Naive thymus-derived CD4-positive, alpha-beta T cell (primary cell): Measurements from ENCODE around the gene DAB2IP. TPM values are rescaled to one million over a fixed set of nuclear protein-coding genes. Genes with fewer than 3 reads are reported as not detected.

Experiments
- ATAC-seq: fragments of 150-1000 bp; cut with Tn5 transposase; 2 replicates; pipeline ENCODE4 v1.10.0; 2021; ENCODE audit warnings: mild to moderate bottlenecking, moderate library complexity
- CTCF ChIA-PET: fragments of 350-600 bp; sonication (Branson Sonifier 250); formaldehyde crosslinking; loops from one replicate; lab custom pipeline; 2021; ENCODE audit warnings: antibody characterized with exemption; lab: Charles Lee
- POLR2A ChIA-PET: fragments of 350-600 bp; sonication (Branson Sonifier 250); formaldehyde crosslinking; loops from one replicate; lab custom pipeline; 2021; ENCODE audit warnings: antibody characterized with exemption, inconsistent platforms; lab: Charles Lee
- DNase-seq, 9 donors: peaks; one replicate each; pipeline versions ENCODE4 v3.0.0 to v3.0.0-alpha.2; 2020 to 2022; ENCODE audit warnings: mixed read lengths in 1 of 9
- H3K27ac ChIP-seq: one replicate; pipeline ENCODE4 v1.7.0; 2013; ENCODE audit warnings: mild to moderate bottlenecking, low read depth, low read length, moderate library complexity
- H3K27me3 ChIP-seq, 2 donors: one replicate each; pipeline ENCODE4 v1.7.0; 2013; ENCODE audit warnings: low read length in 2 of 2, mild to moderate bottlenecking in 2 of 2, moderate library complexity in 2 of 2; ENCODE audit not compliant: control insufficient read depth in 2 of 2, insufficient read depth in 2 of 2
- H3K36me3 ChIP-seq, 3 experiments: 1 replicate in 2 of 3; 2 replicates in 1 of 3; pipeline ENCODE4 v1.7.0; 2013; ENCODE audit warnings: low read length in 3 of 3, mild to moderate bottlenecking in 3 of 3, moderate library complexity in 1 of 3; ENCODE audit not compliant: insufficient read depth in 3 of 3, control insufficient read depth in 2 of 3
- H3K4me1 ChIP-seq, 2 donors: one replicate each; pipeline ENCODE4 v1.7.0; 2013; ENCODE audit warnings: low read length in 2 of 2, mild to moderate bottlenecking in 2 of 2, moderate library complexity in 1 of 2; ENCODE audit not compliant: control insufficient read depth in 2 of 2, insufficient read depth in 2 of 2
- H3K4me3 ChIP-seq: 2 replicates; pipeline ENCODE4 v1.7.0; 2013; ENCODE audit warnings: mild to moderate bottlenecking, low read length
- H3K9me3 ChIP-seq, 3 experiments: 1 replicate in 2 of 3; 2 replicates in 1 of 3; pipeline ENCODE4 v1.7.0; 2013; ENCODE audit warnings: low read length in 3 of 3; ENCODE audit not compliant: control insufficient read depth in 2 of 3
- H3K27ac Mint-ChIP-seq, 9 donors: one replicate each; pipeline ENCODE4 v1.8.0; 2020 to 2022; ENCODE audit warnings: mixed read lengths in 9 of 9, mild to moderate bottlenecking in 8 of 9, moderate library complexity in 5 of 9, inconsistent platforms in 2 of 9
- H3K27me3 Mint-ChIP-seq, 5 donors: one replicate each; pipeline ENCODE4 v1.8.0; 2021 to 2022; ENCODE audit warnings: mixed read lengths in 5 of 5, mild to moderate bottlenecking in 1 of 5
- H3K36me3 Mint-ChIP-seq, 5 donors: one replicate each; pipeline ENCODE4 v1.8.0; 2020 to 2022; ENCODE audit warnings: mixed read lengths in 5 of 5, mild to moderate bottlenecking in 3 of 5, inconsistent platforms in 1 of 5
- H3K4me1 Mint-ChIP-seq, 7 donors: one replicate each; pipeline ENCODE4 v1.8.0; 2020 to 2022; ENCODE audit warnings: mixed read lengths in 7 of 7, mild to moderate bottlenecking in 3 of 7, inconsistent platforms in 1 of 7
- H3K4me3 Mint-ChIP-seq, 10 donors: one replicate each; pipeline ENCODE4 v1.8.0; 2020 to 2022; ENCODE audit warnings: mild to moderate bottlenecking in 10 of 10, mixed read lengths in 10 of 10, moderate library complexity in 6 of 10, inconsistent platforms in 2 of 10
- H3K9me3 Mint-ChIP-seq, 11 donors: one replicate each; pipeline ENCODE4 v1.8.0; 2020 to 2022; ENCODE audit warnings: mixed read lengths in 11 of 11, mild to moderate bottlenecking in 4 of 11, inconsistent platforms in 1 of 11, moderate library complexity in 1 of 11
- intact Hi-C, 2 donors: fragments of 100-400 bp; cut with micrococcal nuclease; formaldehyde crosslinking; loops; one replicate each; pipeline ENCODE4 v1.15.1; 2023
- polyA plus RNA-seq, 2 donors: library from polyadenylated mRNA; unstranded; fragments of 300-500 nt; fragmentation: Illumina TruSeq; gene quantifications; one replicate each; pipeline ENCODE4 v1.2.3, GENCODE V29; 2021
- total RNA-seq, 6 experiments: library from RNA in 5 of 6; stranded (reverse) in 5 of 6; gene quantifications; 1 replicate in 5 of 6; 2 replicates in 1 of 6; pipeline ENCODE4 v1.2.3 and lab custom pipeline; 2021 to 2026

DAB2IP gene
- total and polyA plus RNA-seq, 7 experiments from 2014 or later = 0.15 TPM; not detected in 6

GRCh38 chr9:121776001-121776738 is 124.7 kb downstream of the DAB2IP start:
- H3K27ac Mint-ChIP-seq = no peak overlapping the region

DNA sequence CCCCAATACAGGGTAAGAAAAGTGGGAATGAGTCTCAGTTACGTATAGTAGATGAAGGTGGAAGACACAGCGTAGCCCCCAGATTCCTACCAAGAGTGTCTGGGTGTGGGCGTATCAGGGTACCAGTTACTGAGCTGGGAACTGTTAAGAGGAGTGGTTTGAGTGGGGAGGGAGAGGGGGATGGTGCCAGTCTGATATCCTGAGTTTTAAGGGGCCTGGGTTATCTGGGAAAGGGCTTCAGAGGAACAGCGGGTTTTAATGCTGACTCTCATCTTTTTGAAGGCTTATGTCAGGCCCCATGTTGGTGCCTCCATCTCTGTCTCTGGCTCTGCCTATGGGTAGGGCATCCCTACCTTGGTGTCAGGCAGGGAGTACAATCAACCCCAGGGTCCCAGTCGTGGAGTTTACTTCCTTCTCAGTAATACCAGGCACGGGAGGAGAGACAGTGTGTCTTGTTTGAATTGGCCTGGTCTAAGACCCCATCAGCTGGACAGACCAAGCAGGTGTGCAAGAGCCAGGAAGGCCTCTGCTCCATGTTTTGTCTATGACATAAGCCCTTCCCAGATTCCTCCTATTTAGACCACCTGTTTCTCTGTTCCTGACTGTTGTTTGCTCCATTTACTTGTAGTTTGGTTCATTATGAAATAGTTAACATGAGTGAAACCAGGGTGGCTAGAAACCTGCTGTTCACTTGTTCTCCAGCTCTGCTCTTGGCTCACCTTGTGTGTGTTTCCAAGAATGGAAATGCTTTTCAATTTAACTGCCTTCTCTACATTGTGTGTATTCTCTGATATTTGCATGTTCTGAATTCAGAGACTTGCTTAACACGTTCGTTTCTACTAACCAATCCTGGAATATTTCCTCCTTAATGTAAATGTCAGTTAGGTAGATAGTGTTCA is 125.6 kb downstream of the DAB2IP start:
- no peaks in the 10 kb centered on the region for H3K36me3 ChIP-seq
- intact Hi-C loops = no loop called here
- Mint-ChIP-seq H3K4me1 (no peaks in the 10 kb centered on the region), H3K4me3 (no peak overlapping the region), H3K36me3 (no peaks in the 10 kb centered on the region), H3K27ac (no peak overlapping the region), H3K9me3 (peaks cover 0 to 13% (median 3%) of the 10 kb centered on the region in 11 donors), H3K27me3 (peaks cover 0 to 7% (median 0%) of the 10 kb centered on the region in 5 donors)
- no peaks in the 10 kb centered on the region for H3K27me3 ChIP-seq
- DNase-seq (no peak), ATAC-seq (no peak)
- H3K4me1 ChIP-seq = no peaks in the 10 kb centered on the region
- no peak overlapping the region for H3K4me3 ChIP-seq
- CTCF ChIA-PET = no interaction called here
- H3K27ac ChIP-seq = no peak overlapping the region
- H3K9me3 ChIP-seq = no peaks in the 10 kb centered on the region
- POLR2A ChIA-PET = no interaction called here

More at GRCh38 chr9:121776001-121776738, 124.7 kb downstream of the DAB2IP start:
- no peak overlapping the region for H3K27ac ChIP-seq
- H3K4me3 ChIP-seq = no peak overlapping the region
- intact Hi-C loops = no loop called here
- no peaks in the 10 kb centered on the region for H3K36me3 Mint-ChIP-seq
- no peak overlapping the region for H3K4me3 Mint-ChIP-seq
- H3K9me3 Mint-ChIP-seq = peaks cover 0 to 13% (median 3%) of the 10 kb centered on the region in 11 donors
- no peaks in the 10 kb centered on the region for H3K9me3 ChIP-seq
- CTCF ChIA-PET = no interaction called here
- H3K4me1 Mint-ChIP-seq = no peaks in the 10 kb centered on the region
- H3K27me3 Mint-ChIP-seq = peaks cover 0 to 7% (median 0%) of the 10 kb centered on the region in 5 donors
- ATAC-seq = no peak
- H3K4me1 ChIP-seq = no peaks in the 10 kb centered on the region
- H3K27me3 ChIP-seq = no peaks in the 10 kb centered on the region
- POLR2A ChIA-PET = no interaction called here
- H3K36me3 ChIP-seq = no peaks in the 10 kb centered on the region
- no peak for DNase-seq

DNA sequence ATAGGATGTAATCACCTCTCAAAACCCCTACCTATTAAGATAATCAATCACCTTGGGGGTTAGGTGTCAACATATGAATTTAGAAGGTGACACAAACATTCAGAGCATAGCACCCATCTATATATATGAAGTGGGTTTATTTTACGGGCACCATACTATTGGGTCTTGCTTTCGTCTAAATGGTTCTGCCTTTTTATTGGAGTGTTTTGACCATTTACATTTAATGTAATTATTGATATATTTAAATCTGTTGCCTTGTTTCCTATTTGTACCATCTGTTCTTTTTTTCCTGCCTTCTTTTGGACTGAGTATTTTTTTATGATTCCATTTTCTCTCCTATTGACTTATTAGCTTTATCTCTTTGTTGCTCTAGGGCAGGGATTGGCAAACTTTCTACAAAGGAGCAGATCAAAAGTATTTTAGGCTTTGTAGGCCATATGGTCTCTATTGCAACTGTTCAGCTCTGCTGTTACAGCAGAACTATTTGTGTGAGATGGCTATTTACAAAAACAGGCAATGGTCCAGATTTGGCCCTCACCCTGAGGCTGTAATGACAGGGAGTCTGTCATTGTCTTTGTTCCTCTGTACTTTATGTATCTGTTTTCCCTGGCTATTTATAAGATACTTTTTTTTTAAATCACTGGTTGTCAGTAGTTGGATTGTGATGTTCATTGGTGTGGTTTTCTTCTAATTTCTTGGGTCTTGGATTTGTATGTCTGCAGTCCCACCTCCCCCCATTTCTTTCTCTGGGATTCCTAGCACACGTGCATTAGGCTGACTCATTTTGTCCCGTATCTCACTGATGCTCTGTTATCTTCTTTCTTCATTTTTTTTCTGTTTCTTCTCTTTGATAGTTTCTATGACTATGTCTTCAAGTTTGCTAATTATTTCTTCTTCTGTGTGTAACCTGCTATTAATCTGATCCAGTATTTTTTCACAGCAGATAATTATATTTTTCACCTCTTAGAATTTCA is 127.1 kb downstream of the DAB2IP start:
- Histone ChIP-seq H3K9me3 (no peaks in the 10 kb centered on the region), H3K4me1 (no peaks in the 10 kb centered on the region), H3K36me3 (no peaks in the 10 kb centered on the region), H3K27me3 (no peaks in the 10 kb centered on the region), H3K27ac (no peak overlapping the region), H3K4me3 (no peak overlapping the region)
- ATAC-seq (no peak), DNase-seq (no peak)
- H3K4me3 Mint-ChIP-seq = no peak overlapping the region
- CTCF ChIA-PET = no interaction called here
- intact Hi-C loops = no loop called here
- H3K4me1 Mint-ChIP-seq = peaks cover 0 to 8% (median 1%) of the 10 kb centered on the region in 7 donors
- peaks cover 0 to 13% (median 3%) of the 10 kb centered on the region in 11 donors for H3K9me3 Mint-ChIP-seq
- H3K27me3 Mint-ChIP-seq = peaks cover 0 to 7% (median 0%) of the 10 kb centered on the region in 5 donors
- POLR2A ChIA-PET = no interaction called here
- H3K27ac Mint-ChIP-seq = no peak overlapping the region
- H3K36me3 Mint-ChIP-seq = no peaks in the 10 kb centered on the region

GRCh38 chr9:121779381-121780117 is 128.1 kb downstream of the DAB2IP start:
- Mint-ChIP-seq H3K27me3 (peaks cover 0 to 7% (median 0%) of the 10 kb centered on the region in 5 donors), H3K4me1 (peaks cover 0 to 17% (median 9%) of the 10 kb centered on the region in 7 donors), H3K36me3 (no peaks in the 10 kb centered on the region), H3K9me3 (peaks cover 0 to 13% (median 3%) of the 10 kb centered on the region in 11 donors), H3K27ac (no peak overlapping the region), H3K4me3 (no peak overlapping the region)
- intact Hi-C loops = no loop called here
- DNase-seq (no peak), ATAC-seq (no peak)
- Histone ChIP-seq H3K4me3 (no peak overlapping the region), H3K27me3 (no peaks in the 10 kb centered on the region), H3K9me3 (no peaks in the 10 kb centered on the region), H3K36me3 (no peaks in the 10 kb centered on the region), H3K4me1 (no peaks in the 10 kb centered on the region), H3K27ac (no peak overlapping the region)
- POLR2A ChIA-PET = no interaction called here
- CTCF ChIA-PET = no interaction called here

- H3K27ac Mint-ChIP-seq = no peak overlapping the region
- intact Hi-C loops = no loop called here
- no peak overlapping the region for H3K4me3 ChIP-seq
- no peaks in the 10 kb centered on the region for H3K27me3 ChIP-seq
- CTCF ChIA-PET = no interaction called here
- H3K36me3 Mint-ChIP-seq = no peaks in the 10 kb centered on the region
- POLR2A ChIA-PET = no interaction called here
- H3K4me1 ChIP-seq = no peaks in the 10 kb centered on the region
- peaks cover 0 to 7% (median 0%) of the 10 kb centered on the region in 5 donors for H3K27me3 Mint-ChIP-seq
- no peaks in the 10 kb centered on the region for H3K36me3 ChIP-seq
- H3K9me3 Mint-ChIP-seq = peaks cover 0 to 13% (median 3%) of the 10 kb centered on the region in 11 donors
- no peak overlapping the region for H3K4me3 Mint-ChIP-seq
- H3K4me1 Mint-ChIP-seq = peaks cover 0 to 23% (median 11%) of the 10 kb centered on the region in 7 donors
- H3K9me3 ChIP-seq = no peaks in the 10 kb centered on the region
- peak in 1 of 9 donors; percentile 19 for DNase-seq
- ATAC-seq = no peak
- no peak overlapping the region for H3K27ac ChIP-seq
These were observed 129.0 kb downstream of the DAB2IP start for GRCh38 chr9:121780177-121781040.
